Natural killer cell (primary cell): ENCODE data around the gene NRG3. TPM values are rescaled to one million over a fixed set of nuclear protein-coding genes. Genes with fewer than 3 reads are reported as not detected.

ENCODE experiments used
- ATAC-seq, 3 donors: fragments of 150-1000 bp in 2 of 3; fragments of 200-7000 bp in 1 of 3; cut with Tn5 transposase; 1 replicate in 1 of 3; 2 replicates in 2 of 3; pipeline ENCODE4 v1.10.0; 2021; ENCODE audit warnings: mild to moderate bottlenecking in 2 of 3, moderate library complexity in 2 of 3
- DNase-seq, 2 donors: peaks; one replicate each; pipeline versions ENCODE4 v3.0.0 to v3.0.0-alpha.2; 2013 to 2021; ENCODE audit warnings: mixed read lengths in 1 of 2
- H3K27ac ChIP-seq: one replicate; pipeline ENCODE4 v1.5.1; 2013; ENCODE audit warnings: mild to moderate bottlenecking, low read length
- H3K27me3 ChIP-seq: one replicate; pipeline ENCODE4 v1.6.1; 2013; ENCODE audit warnings: low read length; ENCODE audit not compliant: control insufficient read depth, insufficient read depth
- H3K36me3 ChIP-seq: one replicate; pipeline ENCODE4 v1.6.1; 2013; ENCODE audit warnings: low read length; ENCODE audit not compliant: control insufficient read depth, insufficient read depth
- H3K4me1 ChIP-seq: one replicate; pipeline ENCODE4 v1.6.1; 2013; ENCODE audit warnings: low read length; ENCODE audit not compliant: control insufficient read depth, insufficient read depth
- H3K4me3 ChIP-seq: one replicate; pipeline ENCODE4 v1.5.1; 2013; ENCODE audit warnings: low read length
- H3K9me3 ChIP-seq: one replicate; pipeline ENCODE4 v1.6.1; 2013; ENCODE audit warnings: low read length; ENCODE audit not compliant: control insufficient read depth, insufficient read depth
- H3K27ac Mint-ChIP-seq, 2 donors: one replicate each; pipeline ENCODE4 v1.8.0; 2022; ENCODE audit warnings: mild to moderate bottlenecking in 2 of 2, mixed read lengths in 2 of 2, moderate library complexity in 1 of 2
- H3K27me3 Mint-ChIP-seq, 2 donors: one replicate each; pipeline ENCODE4 v1.8.0; 2022; ENCODE audit warnings: low read depth in 2 of 2, mixed read lengths in 2 of 2
- H3K36me3 Mint-ChIP-seq: one replicate; pipeline ENCODE4 v1.8.0; 2022; ENCODE audit warnings: mixed read lengths
- H3K4me1 Mint-ChIP-seq, 2 donors: one replicate each; pipeline ENCODE4 v1.8.0; 2022; ENCODE audit warnings: mixed read lengths in 2 of 2
- H3K4me3 Mint-ChIP-seq: one replicate; pipeline ENCODE4 v1.8.0; 2022; ENCODE audit warnings: mild to moderate bottlenecking, moderate library complexity, mixed read lengths
- H3K9me3 Mint-ChIP-seq, 2 donors: one replicate each; pipeline ENCODE4 v1.8.0; 2022; ENCODE audit warnings: mixed read lengths in 2 of 2
- WGBS: methylation state at CpG from one replicate; pipeline ENCODE4 v1.1.7; 2013; ENCODE audit warnings: missing lambda C conversion rate; ENCODE audit not compliant: insufficient coverage; 5-methylcytosine and 5-hydroxymethylcytosine counted together
- intact Hi-C: fragments of 100-400 bp; cut with micrococcal nuclease; formaldehyde crosslinking; loops from one replicate; pipeline ENCODE4 v1.14.2; 2022
- total RNA-seq, 4 donors: library from RNA; stranded (reverse); fragments of 120-200 nt in 1 of 4; gene quantifications; one replicate each; pipeline versions ENCODE4 v1.2.3 to v1.2.4, GENCODE V29; 2013 to 2022
- TF ChIP-seq, protein P1 (sequence below): fragments of 200-600 bp; IDR thresholded peaks from one replicate; pipeline ENCODE4 v1.8.0; 2022; ENCODE audit warnings: antibody characterized with exemption

NRG3 gene
- total RNA-seq, 3 donors from 2014 or later (not counting 1 experiment from before 2014, with no cell fraction given), result not detected

DNA sequence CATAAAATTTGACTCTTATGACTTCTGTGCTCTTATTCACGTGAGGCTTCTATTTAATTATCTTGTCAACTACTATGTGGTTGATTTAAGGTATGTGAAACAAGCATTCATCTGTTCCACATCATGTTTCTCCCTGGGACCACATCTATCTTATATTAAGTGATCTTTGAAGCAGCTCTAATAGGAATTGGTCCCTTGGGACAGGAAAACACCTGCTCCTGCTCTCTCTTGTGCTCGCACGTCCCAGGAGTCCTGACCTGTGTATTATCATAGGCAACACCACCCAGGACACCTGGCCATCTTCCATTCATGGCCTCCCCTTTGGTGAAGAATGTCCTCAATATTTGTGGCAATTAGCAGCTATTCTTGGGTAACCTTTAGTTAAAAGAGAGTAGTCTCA is 269.2 kb downstream of the NRG3 start:
- ATAC-seq, result no peak
- WGBS, result 82% methylated on average over 2 of the region's 3 CpGs
- no peaks in the 10 kb centered on the region for H3K36me3 Mint-ChIP-seq
- Histone ChIP-seq H3K9me3 (peaks cover 3% of the 10 kb centered on the region), H3K27me3 (no peaks in the 10 kb centered on the region), H3K4me1 (no peaks in the 10 kb centered on the region), H3K36me3 (no peaks in the 10 kb centered on the region), H3K4me3 (no peak overlapping the region), H3K27ac (no peak overlapping the region)
- no peaks in the 10 kb centered on the region for H3K27me3 Mint-ChIP-seq
- DNase-seq, result no peak
- intact Hi-C loops, result no loop called here
- no peak overlapping the region for H3K4me3 Mint-ChIP-seq
- peaks cover 2 to 8% of the 10 kb centered on the region in 2 donors for H3K9me3 Mint-ChIP-seq
- H3K4me1 Mint-ChIP-seq, result no peaks in the 10 kb centered on the region
- TF ChIP-seq, protein P1, sequence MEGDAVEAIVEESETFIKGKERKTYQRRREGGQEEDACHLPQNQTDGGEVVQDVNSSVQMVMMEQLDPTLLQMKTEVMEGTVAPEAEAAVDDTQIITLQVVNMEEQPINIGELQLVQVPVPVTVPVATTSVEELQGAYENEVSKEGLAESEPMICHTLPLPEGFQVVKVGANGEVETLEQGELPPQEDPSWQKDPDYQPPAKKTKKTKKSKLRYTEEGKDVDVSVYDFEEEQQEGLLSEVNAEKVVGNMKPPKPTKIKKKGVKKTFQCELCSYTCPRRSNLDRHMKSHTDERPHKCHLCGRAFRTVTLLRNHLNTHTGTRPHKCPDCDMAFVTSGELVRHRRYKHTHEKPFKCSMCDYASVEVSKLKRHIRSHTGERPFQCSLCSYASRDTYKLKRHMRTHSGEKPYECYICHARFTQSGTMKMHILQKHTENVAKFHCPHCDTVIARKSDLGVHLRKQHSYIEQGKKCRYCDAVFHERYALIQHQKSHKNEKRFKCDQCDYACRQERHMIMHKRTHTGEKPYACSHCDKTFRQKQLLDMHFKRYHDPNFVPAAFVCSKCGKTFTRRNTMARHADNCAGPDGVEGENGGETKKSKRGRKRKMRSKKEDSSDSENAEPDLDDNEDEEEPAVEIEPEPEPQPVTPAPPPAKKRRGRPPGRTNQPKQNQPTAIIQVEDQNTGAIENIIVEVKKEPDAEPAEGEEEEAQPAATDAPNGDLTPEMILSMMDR, result no peak
- no peak overlapping the region for H3K27ac Mint-ChIP-seq

DNA sequence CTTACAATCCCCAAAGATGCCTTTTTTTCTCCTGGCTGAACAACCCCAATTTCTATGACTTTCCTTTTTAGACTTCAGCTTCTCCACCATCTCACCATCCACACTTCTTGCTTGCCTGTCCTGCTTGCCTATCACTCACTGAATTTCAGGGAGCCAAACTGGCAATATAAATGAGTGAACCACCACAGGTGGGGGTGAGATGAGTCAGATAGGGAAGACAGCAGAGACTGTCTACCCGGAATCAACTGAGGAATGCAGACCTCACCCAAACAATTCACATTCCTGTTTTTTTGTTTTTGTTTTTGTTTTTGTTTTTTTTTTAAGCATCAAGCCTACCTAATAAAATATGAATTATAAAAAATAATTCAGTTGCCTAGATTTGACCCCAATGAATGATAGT is 273.8 kb downstream of the NRG3 start:
- DNase-seq, result no peak
- TF ChIP-seq, protein P1, result no peak
- Histone ChIP-seq H3K27me3 (no peaks in the 10 kb centered on the region), H3K4me1 (no peaks in the 10 kb centered on the region), H3K27ac (no peak overlapping the region), H3K9me3 (peaks cover 3% of the 10 kb centered on the region), H3K36me3 (no peaks in the 10 kb centered on the region), H3K4me3 (no peak overlapping the region)
- intact Hi-C loops, result no loop called here
- Mint-ChIP-seq H3K4me1 (no peaks in the 10 kb centered on the region), H3K9me3 (peaks cover 10 to 11% of the 10 kb centered on the region in 2 donors), H3K36me3 (no peaks in the 10 kb centered on the region), H3K4me3 (no peak overlapping the region), H3K27ac (no peak overlapping the region), H3K27me3 (no peaks in the 10 kb centered on the region)
- ATAC-seq, result no peak
- WGBS, result no CpG with 5 or more reads among the region's 1 CpG

DNA sequence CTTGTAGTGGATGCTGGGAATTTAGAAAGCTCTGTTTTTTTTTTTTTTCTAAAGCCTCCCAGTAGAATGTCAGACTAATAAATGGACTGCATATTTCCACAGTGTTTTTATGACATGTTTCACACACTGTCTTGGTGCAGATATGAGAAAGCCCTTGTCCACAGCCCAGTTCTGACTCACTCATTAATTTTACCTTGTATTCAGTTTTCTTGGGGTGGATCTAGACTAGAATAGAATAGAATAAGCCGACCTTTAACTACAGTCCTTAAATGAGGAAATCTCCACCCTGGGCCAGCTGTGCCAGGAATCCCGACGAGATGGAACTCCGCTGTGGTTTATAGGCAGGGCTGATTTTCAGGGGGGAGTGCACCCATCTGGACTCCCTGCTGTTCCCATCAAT is 274.7 kb downstream of the NRG3 start:
- Mint-ChIP-seq H3K36me3 (no peaks in the 10 kb centered on the region), H3K4me3 (no peak overlapping the region), H3K9me3 (peaks cover 9 to 10% of the 10 kb centered on the region in 2 donors), H3K27ac (no peak overlapping the region), H3K27me3 (no peaks in the 10 kb centered on the region), H3K4me1 (no peaks in the 10 kb centered on the region)
- TF ChIP-seq, protein P1, result no peak
- H3K27ac ChIP-seq, result no peak overlapping the region
- DNase-seq (no peak), ATAC-seq (no peak)
- H3K36me3 ChIP-seq, result no peaks in the 10 kb centered on the region
- no peaks in the 10 kb centered on the region for H3K27me3 ChIP-seq
- no peaks in the 10 kb centered on the region for H3K9me3 ChIP-seq
- no peaks in the 10 kb centered on the region for H3K4me1 ChIP-seq
- H3K4me3 ChIP-seq, result no peak overlapping the region
- intact Hi-C loops, result no loop called here
- WGBS, result 67% methylated on average over 3 of the region's 4 CpGs

DNA sequence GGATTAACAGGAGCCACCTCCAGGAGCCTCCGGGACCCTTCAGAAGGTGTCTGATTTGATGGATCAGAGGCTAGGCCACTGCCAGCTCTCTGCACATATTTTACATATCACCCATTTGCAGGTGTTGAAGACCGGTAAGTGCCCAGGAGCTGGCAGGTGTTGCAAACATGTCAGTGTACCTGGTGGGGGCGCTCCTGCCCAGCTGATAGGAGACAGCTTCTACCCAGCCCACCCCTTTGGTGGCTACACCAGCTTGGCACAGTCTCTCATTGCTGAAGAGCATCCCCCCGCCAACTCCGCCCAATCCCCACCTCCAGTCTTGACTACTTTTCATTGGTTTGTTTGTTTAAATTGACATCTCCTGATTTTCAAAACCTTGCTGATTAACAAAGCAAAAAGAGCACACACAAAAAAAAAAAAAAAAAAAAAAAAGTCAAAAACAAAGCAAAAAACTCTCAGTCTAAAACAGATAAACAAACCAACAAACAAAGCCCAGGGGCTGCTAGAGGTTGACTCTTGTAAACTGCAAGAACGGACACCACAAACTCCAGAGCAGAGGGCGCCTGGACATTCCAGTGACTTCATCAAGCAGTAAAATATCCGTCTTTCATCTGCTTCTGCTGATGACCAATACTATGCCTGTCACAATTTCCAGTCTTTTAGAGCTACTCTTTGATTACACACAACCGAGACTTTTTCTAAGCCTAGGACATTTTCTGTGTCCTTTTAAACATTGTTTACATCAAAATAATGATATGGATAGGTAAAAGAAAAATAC is 275.3 kb downstream of the NRG3 start:
- ATAC-seq (no peak), DNase-seq (no peak)
- no peaks in the 10 kb centered on the region for H3K4me1 Mint-ChIP-seq
- no peak overlapping the region for H3K4me3 ChIP-seq
- no peaks in the 10 kb centered on the region for H3K9me3 ChIP-seq
- H3K27me3 ChIP-seq, result no peaks in the 10 kb centered on the region
- H3K27ac ChIP-seq, result no peak overlapping the region
- H3K4me1 ChIP-seq, result no peaks in the 10 kb centered on the region
- no peak overlapping the region for H3K4me3 Mint-ChIP-seq
- H3K36me3 Mint-ChIP-seq, result no peaks in the 10 kb centered on the region
- H3K27me3 Mint-ChIP-seq, result no peaks in the 10 kb centered on the region
- 53% methylated on average over 8 of the region's 9 CpGs for WGBS
- no peaks in the 10 kb centered on the region for H3K36me3 ChIP-seq
- H3K27ac Mint-ChIP-seq, result no peak overlapping the region
- TF ChIP-seq, protein P1, result no peak
- intact Hi-C loops, result no loop called here
- peaks cover 9 to 10% of the 10 kb centered on the region in 2 donors for H3K9me3 Mint-ChIP-seq
